ENCODE results near the gene DIP2C.

- TF ChIP-seq CTCF (IDR thresholded peaks at IDR 0.05) (peak; percentile 89 to 96 (median 94)), POLR2A (IDR thresholded peaks at IDR 0.05) (no peak)
Measured at GRCh38 chr10:511101-511848, 178.2 kb downstream of the DIP2C start.
